Measurements from ENCODE around the gene UBE2QL1.

DNA sequence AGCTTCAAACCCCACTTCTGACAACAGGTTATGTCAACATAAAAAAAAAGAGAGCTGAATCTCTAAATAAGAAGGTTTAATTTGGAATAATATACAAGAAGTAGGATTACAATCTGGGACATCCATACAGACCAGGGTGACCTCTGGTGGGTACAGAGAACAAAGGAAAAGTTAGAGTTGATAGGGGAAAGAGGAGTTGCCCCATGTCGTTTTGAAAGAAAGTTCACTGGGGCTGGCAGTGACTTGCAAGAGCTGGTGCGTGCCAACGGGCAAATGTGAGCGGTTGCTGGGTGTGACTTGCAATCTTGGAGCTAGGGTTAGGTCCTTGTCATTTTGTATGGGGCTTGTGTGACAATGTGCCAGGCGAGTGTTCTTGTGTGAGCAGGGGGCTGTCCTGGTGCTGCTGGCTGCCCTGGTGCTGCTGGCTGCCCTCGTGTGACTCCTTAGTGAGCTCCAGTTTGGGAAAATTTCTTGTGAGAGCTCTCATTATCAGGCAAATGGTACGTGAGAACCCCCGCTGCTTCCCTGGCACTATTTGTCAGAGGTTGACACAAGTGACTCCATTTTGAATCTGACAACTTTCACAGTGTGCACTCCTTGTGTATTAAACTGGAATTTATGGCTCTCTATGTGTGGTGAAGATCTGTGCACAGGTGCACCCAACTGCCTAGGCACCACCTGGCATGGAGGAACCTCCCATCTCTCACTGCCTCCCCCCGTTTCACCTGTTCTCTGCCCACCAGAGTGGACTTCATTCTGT lies 69.8 kb downstream of the UBE2QL1 start:
- TF ChIP-seq, protein P1, sequence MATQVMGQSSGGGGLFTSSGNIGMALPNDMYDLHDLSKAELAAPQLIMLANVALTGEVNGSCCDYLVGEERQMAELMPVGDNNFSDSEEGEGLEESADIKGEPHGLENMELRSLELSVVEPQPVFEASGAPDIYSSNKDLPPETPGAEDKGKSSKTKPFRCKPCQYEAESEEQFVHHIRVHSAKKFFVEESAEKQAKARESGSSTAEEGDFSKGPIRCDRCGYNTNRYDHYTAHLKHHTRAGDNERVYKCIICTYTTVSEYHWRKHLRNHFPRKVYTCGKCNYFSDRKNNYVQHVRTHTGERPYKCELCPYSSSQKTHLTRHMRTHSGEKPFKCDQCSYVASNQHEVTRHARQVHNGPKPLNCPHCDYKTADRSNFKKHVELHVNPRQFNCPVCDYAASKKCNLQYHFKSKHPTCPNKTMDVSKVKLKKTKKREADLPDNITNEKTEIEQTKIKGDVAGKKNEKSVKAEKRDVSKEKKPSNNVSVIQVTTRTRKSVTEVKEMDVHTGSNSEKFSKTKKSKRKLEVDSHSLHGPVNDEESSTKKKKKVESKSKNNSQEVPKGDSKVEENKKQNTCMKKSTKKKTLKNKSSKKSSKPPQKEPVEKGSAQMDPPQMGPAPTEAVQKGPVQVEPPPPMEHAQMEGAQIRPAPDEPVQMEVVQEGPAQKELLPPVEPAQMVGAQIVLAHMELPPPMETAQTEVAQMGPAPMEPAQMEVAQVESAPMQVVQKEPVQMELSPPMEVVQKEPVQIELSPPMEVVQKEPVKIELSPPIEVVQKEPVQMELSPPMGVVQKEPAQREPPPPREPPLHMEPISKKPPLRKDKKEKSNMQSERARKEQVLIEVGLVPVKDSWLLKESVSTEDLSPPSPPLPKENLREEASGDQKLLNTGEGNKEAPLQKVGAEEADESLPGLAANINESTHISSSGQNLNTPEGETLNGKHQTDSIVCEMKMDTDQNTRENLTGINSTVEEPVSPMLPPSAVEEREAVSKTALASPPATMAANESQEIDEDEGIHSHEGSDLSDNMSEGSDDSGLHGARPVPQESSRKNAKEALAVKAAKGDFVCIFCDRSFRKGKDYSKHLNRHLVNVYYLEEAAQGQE (IDR thresholded peaks at IDR 0.05; ENCODE audit: low read depth, low read length): no peak
- TF ChIP-seq, protein P2, sequence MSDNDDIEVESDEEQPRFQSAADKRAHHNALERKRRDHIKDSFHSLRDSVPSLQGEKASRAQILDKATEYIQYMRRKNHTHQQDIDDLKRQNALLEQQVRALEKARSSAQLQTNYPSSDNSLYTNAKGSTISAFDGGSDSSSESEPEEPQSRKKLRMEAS (IDR thresholded peaks at IDR 0.05; ENCODE audit: low read depth): no peak
- TF ChIP-seq, protein P3, sequence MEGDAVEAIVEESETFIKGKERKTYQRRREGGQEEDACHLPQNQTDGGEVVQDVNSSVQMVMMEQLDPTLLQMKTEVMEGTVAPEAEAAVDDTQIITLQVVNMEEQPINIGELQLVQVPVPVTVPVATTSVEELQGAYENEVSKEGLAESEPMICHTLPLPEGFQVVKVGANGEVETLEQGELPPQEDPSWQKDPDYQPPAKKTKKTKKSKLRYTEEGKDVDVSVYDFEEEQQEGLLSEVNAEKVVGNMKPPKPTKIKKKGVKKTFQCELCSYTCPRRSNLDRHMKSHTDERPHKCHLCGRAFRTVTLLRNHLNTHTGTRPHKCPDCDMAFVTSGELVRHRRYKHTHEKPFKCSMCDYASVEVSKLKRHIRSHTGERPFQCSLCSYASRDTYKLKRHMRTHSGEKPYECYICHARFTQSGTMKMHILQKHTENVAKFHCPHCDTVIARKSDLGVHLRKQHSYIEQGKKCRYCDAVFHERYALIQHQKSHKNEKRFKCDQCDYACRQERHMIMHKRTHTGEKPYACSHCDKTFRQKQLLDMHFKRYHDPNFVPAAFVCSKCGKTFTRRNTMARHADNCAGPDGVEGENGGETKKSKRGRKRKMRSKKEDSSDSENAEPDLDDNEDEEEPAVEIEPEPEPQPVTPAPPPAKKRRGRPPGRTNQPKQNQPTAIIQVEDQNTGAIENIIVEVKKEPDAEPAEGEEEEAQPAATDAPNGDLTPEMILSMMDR (IDR thresholded peaks at IDR 0.05): no peak
- no peak for TF ChIP-seq RCOR1 (IDR thresholded peaks at IDR 0.05; ENCODE audit: low read length)
- no peak for TF ChIP-seq SMC3 (IDR thresholded peaks at IDR 0.05; ENCODE audit: low read depth, low read length)
- TF ChIP-seq, protein P4, sequence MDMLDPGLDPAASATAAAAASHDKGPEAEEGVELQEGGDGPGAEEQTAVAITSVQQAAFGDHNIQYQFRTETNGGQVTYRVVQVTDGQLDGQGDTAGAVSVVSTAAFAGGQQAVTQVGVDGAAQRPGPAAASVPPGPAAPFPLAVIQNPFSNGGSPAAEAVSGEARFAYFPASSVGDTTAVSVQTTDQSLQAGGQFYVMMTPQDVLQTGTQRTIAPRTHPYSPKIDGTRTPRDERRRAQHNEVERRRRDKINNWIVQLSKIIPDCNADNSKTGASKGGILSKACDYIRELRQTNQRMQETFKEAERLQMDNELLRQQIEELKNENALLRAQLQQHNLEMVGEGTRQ (IDR thresholded peaks at IDR 0.05; ENCODE audit: borderline replicate concordance, low read depth, low read length): no peak
- TF ChIP-seq JUND (IDR thresholded peaks at IDR 0.05): no peak
- TF ChIP-seq EZH2phosphoT487 (IDR thresholded peaks at IDR 0.05; ENCODE audit: borderline replicate concordance, low read depth): no peak
- no peak for TF ChIP-seq SIN3A (IDR thresholded peaks at IDR 0.05; ENCODE audit: borderline replicate concordance, low read depth, low read length)
- TF ChIP-seq RFX5 (IDR thresholded peaks at IDR 0.05; ENCODE audit: low read length): no peak

Measured in SK-N-SH (cell line).